TTC549 (cell line): Measurements from ENCODE around the gene C5orf47.

Source experiments
- FAIRE-seq: peaks from 2 replicates; lab custom pipeline; 2012; peaks lifted over from hg19 to GRCh38; lab: Jason Lieb, UNC

Gene C5orf47

DNA sequence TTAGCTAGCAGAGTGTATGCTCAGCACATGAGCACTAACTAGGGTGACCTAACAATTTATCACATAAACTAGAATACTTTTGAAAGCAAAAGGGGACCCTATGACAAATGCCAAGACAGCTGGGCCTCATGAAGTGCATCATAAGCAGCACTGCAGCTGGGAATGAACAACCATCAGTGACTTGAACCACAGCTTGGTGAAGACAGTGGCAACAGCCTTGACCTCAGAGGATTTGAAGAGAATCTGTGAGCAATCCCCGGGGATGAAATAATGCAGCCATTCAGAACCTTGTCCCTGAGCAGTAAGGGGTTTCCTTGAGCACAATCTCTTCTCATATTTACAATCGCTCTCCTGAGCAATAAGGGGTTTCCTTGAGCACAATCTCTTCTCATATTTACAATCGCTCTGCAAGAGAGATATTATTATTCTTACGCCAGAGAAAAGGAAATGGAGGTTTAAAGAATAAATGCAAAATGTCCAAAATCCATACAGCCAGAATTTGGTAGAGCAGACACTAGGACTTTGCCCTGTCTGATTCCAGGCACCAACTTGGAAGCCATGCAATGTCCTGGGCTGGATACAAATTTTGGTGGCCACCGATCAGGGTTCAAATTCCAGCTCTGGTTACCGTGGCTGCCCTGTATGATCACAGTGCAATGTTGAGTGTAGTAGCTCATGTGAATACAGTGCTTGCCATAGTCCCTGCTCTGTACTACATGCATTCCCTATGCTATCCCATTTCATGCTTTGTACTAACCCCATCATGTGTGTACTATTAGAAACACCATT, 55.7 kb downstream of the C5orf47 start:
- no peak for FAIRE-seq

GRCh38 chr5:174045470-174046025, 56.6 kb downstream of the C5orf47 start, which contains the start of gene NSG2:
Gene NSG2, plus strand, starts transcription at chr5:174045706. Its CDS starts 1,050 bp downstream, at chr5:174046756.
- FAIRE-seq = no peak

DNA sequence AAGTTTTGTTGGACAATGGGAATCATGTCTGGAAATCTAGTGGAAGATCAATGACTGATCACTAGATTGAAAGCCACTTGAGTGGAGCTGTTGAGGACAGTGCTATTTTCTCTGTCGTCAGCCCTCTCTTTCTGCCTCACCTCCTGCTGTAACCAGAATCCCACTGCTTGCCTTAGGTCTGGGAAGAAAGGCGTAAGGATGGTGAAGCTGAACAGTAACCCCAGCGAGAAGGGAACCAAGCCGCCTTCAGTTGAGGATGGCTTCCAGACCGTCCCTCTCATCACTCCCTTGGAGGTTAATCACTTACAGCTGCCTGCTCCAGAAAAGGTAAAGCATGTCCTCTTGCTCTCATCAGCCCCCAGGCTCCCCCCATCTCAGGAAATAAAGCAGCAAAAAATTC, 57.6 kb downstream of the C5orf47 start:
- FAIRE-seq = no peak

- no peak for FAIRE-seq
These were observed 58.6 kb downstream of the C5orf47 start for GRCh38 chr5:174047472-174048099.

GRCh38 chr5:174052636-174053035, 63.7 kb downstream of the C5orf47 start:
- FAIRE-seq = no peak

DNA sequence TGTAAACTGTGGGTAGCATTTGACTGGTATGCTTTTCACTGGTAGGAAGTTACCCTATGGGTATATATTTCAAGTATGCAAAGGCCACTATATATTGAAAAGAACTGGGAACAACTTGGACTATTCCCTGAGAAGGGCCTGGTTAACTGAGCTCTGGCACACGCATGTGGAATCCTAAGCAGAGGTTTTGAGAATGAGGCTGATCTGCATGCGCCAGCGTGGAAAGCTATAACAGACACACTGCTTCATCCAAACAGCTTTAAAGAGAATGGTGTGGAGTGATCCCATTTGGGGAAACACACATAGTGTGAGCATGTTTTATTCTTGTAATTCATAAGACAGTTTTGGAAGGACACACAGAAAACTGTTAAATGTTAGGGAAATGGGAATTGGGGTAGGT, 64.9 kb downstream of the C5orf47 start:
- no peak for FAIRE-seq
